ENCODE data around the gene TIGAR.

Gene TIGAR

DNA sequence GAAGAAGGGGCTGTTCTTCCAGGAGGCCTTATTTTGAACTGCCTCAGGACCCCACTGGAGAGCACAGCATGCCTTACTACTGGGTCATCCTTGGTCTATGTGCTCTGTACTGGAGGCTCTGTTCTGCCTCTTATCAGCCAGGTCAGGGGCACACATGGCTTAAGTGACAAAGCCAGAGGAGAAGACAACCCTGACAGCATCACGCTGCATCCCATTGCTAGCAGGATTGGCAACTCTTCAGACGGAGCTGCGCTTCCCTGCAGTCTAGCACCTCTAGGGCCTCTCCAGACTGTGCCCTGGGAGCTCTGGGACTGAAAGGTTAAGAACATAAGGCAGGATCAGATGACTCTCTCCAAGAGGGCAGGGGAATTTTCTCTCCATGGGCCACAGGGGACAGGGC lies 17.3 kb upstream of the TIGAR start:
- DNase-seq (ENCODE audit: low read depth in 2 of 2): no peak

DNA sequence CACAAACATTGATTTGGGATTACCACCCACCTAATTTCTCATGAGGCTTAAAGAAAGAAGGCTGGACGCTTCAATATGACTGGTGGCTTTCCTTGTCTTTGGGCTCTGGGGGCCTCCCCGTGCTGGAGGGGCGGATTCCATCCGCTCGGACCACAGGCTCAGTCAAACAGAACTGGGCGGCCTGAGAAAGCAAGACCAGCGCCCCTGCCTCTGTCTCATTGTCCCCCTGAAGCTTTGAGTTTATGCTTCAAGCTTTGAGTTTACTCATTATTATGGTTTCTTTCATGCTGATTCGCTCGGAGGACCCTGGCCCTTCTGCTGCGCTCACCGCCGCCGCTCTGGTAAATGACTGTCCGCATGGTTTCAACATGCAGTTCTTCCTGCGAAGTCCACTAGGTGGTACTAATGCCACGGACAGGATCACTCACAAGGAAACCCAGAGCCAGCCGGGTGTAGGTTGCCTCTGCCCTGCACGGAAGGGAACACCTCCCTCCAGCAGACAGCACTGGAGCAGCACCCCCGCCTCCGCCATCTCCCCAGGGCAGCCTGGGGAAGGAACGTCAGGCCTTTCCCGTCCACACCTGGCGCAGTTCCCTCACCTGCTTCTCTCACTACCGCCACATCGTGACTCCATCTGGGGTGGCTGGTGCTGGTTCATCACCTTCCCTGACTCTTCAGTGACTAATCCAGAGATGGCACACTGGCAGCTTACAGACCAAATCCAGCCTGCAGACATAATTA lies 13.2 kb upstream of the TIGAR start:
- DNase-seq (ENCODE audit: low read depth in 2 of 2): no peak

DNA sequence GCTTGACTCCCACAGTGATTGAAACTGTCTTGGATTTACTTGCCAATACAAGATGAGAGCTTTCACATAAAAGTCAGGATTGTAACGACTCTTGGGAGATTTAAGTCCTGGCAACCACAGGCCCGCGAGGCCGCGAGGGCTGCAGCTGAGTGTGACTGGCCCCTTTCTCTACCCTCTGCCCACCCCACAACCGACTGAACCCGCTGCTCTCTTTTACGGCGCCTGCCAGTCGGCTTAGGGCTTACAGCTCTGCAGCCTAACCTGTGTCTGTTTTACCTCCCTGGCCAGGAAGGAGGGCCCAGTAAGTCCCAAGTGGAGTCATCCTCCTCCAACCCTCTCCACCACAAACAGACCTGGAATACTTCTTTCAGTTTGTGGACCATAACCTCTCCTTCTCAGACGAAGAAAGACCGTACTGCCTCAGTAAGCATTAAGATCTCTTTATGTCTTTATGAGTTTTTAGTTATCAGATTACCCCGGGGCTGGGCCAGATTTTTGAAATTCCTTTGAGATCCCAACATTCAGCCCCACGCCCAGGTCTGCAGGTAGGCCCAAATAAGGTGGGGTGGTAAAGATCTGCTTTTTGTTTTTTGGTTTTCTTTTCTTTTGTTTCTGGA lies 12.6 kb upstream of the TIGAR start:
- DNase-seq (ENCODE audit: low read depth in 2 of 2): no peak

DNA sequence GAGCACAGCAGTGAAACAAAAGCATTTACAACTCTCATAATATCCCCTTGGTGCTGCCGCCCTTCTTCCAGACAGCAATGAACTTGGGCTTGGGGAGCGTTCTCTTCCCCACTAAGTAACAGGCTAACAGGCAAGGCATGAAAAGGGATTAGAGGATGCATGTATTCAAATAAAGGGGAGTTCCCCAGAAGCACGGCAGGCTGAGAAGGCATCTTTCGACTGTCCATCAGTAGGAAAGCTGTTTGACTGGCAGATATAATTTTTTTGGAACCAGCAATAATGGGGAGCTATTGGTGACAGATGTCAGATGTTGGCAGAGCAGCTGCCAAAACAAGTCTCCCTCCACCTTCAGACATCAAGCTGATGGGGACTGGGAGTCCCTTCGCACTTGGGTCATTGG lies 9.2 kb upstream of the TIGAR start:
- no peak for DNase-seq (ENCODE audit: low read depth in 2 of 2)

DNA sequence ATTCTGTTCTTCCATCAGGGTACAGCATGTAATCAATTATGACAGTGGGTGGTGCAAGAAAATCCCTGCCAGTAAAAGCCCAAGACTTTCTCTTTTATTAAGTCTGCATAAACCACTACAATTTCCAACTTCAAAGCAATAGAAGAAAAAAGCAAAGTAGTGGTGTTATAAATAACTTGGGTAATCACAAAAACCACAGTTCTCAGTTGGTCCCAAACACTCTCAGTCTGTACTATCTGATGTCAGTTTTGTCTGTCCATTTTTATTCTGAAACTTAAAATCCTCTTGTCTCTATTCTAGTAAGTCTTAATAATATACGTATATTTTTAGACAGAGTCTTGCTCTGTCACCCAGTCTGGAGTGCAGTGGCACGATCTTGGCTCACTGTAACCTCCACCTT lies 8.8 kb upstream of the TIGAR start:
- DNase-seq (ENCODE audit: low read depth in 2 of 2): no peak

DNA sequence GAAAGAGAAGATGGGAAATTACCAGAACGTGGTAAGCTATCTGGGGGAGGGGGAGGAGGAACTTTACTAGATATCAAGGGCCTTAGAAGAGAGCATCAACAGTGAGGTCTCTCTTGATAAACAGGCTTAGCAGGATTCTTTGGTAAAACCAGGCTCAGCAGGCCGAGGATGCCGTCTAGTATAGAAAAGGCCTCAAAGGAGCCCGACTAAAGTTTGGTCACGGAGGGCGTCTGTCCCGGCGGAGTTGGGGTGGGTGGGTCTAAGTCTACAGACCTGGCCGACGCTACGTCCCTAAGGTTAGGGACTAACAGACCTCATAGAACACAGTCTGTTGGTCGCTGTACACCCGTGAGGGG lies 538 bp upstream of the TIGAR start:
- no peak for DNase-seq (ENCODE audit: low read depth in 2 of 2)

DNA sequence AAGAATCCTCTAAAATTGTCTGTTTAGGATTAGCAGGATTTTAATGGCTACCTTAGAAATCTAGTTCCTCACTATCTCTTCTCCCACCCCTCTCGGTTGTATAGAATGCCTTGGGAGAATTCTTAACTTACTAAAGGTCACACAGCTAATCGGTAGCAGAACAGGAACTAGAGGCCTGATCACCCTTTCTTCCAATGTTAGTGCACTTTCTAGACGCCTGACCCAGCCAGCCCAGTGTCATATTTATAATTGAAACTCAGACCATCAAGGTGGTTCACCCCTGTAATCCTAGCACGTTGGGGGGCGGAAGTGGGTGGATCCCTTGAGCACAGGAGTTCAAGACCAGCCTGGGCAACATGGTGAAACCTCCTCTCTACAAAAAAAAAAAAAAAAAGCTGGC lies 1.7 kb downstream of the TIGAR start:
- DNase-seq (ENCODE audit: low read depth in 2 of 2): no peak

DNA sequence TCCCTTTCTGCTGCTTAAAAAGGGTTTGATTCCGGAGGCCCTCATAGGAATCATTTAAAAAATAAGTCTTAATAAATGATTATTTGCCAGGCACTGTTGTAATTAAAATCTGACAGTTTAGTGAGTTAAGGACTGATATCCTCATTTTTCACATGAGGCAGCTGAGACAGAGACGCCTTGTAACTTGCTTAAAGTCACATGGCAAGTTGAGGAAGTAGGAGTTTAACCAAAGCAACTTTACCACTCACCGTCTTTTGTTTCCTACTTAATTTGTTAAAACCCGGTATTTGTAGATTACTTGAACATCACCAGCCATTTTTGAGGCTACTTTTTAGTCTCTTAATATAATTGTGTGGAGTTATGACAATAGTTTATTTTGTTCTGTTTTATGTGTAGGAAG lies 2.4 kb downstream of the TIGAR start:
- DNase-seq (ENCODE audit: low read depth in 2 of 2): no peak

DNA sequence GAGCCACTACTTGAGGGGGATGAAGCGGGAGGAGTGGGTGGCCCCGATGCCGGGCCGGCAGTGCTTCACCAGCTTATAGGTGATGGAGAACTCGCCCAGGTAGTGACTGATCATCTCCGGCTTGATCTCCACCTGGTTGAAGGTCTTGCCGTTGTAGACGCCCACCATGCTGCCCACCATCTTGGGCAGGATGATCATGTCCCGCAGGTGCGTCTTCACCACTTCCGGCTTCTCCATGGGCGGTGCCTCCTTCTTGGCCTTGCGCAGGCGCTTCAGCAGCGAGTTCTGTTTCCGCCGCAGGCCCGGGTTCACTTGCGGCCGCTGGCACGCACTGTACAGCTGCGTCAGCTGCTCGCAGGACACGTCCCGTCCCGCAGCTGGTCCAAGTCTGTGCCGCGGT lies 3.4 kb downstream of the TIGAR start:
- no peak for DNase-seq (ENCODE audit: low read depth in 2 of 2)

DNA sequence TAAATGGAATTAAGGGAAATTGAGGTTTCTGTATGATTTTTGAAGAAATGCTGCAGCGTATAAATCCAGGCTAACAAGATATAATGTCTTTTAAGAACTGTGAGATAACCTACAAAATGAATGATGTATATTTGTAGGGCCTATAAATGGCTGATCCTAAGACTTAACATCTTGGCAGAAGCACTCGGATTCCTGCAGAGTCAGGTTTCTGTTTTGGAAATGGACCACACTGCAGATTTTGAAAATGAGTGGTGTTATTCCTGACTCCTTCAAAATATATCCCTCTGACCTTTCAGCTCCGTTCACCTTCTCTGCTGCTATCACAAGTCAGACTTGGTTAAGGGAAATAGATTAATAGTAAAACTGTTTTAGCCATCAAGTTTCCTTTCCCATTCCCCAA lies 5.0 kb downstream of the TIGAR start:
- DNase-seq (ENCODE audit: low read depth in 2 of 2): no peak

DNA sequence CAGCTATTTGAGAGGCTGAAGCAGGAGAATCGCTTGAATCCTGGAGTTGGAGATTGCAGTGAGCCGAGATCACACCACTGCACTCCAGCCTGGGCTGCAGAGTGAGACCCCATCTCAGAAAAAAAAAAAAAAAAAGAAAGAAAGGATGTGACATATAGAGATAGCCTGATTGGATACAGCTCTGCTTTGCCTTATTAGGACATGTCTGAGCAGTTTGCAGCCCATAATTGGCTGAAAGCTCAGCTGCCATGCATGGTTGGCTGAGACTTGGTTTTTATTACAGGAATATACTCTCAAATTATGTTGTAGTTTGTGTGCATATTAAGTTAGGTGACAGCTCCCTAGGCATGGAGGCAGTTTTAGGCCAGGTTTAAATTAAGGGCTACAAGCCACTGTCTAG lies 6.3 kb downstream of the TIGAR start:
- no peak for DNase-seq (ENCODE audit: low read depth in 2 of 2)

DNA sequence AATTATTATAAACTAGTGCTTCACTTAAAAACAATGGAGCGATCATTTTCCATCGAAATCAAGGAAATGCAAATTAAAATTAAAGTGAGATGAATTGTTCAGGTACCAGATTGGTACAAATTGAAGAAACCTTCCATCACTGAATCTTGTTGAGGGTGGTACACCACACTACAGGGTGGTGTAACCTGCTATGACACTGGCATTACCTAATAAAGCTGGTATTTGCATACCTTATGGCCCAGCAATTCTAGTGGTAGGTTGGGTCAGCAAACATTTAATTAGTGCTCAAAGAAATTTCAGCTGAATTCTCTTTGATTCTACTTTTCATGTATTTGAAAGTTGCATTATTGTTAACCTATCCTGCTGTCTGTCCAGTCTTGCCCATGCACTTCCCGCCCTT lies 9.2 kb downstream of the TIGAR start:
- DNase-seq (ENCODE audit: low read depth in 2 of 2): no peak

DNA sequence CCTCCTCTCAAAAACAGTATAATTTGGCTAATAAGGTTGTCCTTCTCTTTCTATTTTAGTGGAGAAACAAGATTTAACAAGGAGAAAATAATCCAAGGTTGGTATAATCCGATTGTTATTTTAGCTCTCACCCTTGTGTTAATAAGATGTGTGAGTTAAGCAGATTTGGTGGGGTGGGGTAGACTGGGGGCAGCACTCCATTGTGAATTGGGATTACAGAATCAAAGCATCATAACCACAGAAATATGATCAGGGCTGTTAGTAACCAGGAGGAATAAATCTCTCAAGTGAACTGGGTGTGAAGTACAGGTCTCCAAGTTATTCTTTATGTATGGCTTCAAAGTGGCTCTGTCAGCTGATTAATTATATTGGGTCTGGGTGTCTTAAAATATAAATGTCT lies 10.2 kb downstream of the TIGAR start:
- no peak for DNase-seq (ENCODE audit: low read depth in 2 of 2)

DNA sequence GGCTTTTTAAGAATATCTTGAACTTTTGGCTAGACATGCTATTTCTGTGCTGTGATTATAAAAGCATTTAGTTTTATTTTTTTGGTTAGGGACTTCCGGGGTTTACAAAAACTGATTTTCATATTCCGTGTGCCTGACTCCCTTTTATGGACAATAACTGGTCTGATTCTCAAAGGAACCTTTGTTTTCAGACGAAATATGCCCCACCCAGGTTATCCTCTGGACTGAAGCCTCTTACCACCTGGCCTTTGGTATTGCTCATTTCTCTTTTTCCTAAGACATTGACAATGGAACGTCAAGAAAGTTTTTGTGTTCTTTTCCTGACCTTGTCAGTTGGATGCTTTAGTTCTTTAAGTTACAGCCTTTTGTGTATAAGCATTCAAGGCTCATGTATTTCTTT lies 10.8 kb downstream of the TIGAR start:
- no peak for DNase-seq (ENCODE audit: low read depth in 2 of 2)

DNA sequence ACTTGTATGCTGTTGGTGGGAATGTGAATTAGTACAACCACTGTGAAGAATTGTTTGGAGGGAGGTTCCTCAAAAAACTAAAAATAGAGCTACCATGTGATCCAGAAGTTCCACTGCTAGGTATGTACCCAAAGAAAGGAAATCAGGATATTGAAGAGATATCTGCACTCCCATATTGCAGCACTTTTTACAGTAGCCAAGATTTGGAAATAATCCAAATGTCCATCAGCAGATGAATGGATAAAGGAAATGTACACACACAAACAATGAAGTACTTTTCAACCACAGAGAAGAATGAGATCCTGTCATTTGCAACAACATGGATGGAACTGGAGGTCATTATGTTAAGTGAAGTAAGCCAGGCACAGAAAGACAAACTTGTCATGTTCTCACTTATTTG lies 25.9 kb downstream of the TIGAR start:
- DNase-seq (ENCODE audit: low read depth in 2 of 2): no peak

DNA sequence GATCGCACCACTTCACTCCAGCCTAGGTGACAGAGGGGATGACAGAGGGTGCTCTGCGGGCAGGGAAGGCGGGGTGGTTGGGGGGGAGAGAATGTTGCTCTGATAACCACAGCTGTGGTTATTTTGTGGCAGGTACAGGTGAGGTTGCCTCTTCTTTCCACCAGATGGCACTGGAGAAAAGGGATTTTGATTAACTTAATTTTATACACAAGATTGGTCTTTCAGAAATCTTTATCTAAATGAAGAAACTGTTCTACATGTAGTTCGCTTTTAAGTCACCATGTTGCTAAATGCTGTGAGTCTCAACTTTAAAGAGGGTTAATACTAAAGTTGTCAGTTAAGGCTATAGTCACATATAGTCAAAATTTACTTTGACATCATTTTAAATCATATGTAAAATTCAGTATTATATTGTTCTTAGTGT lies 32.8 kb downstream of the TIGAR start:
- peak; percentile 16 to 22 for DNase-seq (ENCODE audit: low read depth in 2 of 2)

DNA sequence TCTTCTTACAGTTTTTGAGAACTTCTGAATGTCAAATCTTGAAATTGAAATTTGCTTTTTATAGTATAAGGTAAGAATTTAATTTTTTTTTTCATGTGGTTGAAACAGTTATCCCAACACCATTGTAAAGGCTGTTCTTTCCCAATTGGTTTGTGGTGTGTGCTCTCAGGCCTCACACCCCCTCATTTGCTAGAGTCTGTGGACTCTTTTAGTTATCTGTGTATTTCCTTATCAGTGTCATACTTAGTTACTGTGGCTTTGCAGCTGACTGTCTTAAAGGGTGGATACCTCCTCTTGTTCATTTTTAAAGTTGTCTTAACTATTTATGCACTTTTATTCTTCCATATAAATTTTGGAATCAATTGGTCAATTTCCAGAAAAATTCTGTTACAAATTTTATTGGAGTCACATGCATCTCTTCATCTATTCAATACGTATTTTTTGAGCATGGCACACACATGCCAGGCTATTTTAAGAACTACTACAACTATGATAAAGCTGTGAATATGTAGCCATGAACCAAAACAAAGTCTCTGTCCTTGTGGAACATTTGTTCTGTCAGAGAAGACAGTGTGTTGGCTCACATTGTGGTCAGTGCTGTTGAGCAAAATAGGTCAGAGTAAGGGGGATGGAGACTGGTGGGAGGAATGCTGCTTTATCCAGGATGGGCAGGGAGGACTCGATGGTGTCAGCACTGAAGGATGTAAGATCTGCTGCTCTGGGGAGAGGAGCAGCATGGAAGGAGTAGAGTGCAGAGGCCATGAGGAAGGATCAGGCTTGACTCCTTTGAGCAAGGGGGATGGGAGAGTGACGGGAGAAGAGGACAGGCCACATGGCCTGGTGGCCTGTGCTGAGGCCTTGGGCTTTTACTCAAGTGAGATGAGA lies 34.4 kb downstream of the TIGAR start:
- no peak for DNase-seq (ENCODE audit: low read depth in 2 of 2)

DNA sequence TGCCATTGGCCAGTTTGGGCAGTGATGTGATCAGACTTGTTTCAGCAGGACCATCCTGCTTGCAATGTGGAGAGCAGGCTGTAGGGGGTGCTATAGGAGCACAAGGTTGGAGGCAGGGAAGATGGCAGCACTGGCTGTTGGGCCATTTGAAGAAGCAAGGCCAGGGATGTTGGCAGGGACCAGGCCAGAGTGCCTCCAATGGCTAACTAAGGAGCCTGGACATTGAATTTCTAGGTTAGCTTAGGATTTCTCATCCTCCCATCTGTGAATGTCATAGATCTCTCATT lies 35.0 kb downstream of the TIGAR start:
- DNase-seq (ENCODE audit: low read depth in 2 of 2): no peak

DNA sequence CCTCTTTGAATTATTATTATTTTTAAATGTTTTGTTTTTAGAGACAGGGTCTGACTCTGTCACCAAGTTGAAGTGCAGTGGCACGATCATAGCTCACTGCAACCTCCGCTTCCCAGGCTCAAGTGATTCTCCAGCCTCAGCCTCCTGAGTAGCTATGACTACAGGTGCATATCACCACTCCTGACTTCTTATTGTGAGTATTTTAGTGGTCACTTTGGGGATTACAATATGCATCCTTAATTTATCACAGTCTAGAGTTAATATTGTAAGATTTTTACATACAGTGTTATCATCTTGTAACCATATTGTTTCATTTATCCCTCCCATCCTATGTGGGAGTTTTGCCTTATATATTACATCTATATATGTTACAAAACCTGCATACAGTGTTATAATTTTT lies 45.1 kb downstream of the TIGAR start:
- DNase-seq (ENCODE audit: low read depth in 2 of 2): no peak

DNA sequence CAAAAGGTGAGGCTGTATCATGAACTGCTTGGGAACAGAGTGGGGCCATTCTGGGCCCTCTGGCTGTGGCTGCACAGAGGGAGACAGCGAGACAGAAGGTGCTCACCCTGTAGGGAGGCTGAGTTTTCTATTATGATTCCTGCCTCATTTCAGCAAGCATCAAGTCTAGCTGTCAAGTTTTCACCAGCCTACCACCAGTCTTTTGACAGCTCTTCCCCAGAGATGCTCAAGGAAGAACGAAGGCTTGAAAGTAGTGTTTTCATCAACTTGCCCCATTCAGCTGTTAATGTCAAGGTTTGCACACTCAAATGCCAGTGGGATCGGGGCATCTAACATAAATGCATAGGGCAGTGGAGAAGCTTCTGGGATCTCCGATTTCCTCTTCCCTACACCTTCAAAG lies 48.5 kb downstream of the TIGAR start:
- no peak for DNase-seq (ENCODE audit: low read depth in 2 of 2)

DNA sequence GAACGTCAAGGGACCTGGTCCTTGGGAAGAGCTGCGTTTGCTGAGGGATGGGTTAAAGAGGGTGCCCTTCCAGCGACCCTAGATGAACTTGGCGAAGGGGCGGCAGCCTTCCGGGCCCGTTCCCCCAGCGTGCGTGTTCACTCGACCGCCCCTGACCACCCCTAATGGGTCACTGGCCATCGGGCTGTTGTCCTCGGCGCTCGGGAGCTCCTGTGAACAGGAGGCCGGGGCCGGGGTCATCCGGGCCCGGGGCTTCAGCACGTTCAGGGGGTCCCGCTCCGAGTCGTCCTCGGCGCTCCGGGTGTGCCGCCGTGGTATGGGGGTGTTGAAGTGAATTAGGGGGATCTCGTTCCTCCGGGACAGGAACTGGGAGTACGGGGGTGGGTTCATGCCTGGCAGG lies 49.3 kb downstream of the TIGAR start:
- no peak for DNase-seq (ENCODE audit: low read depth in 2 of 2)

DNA sequence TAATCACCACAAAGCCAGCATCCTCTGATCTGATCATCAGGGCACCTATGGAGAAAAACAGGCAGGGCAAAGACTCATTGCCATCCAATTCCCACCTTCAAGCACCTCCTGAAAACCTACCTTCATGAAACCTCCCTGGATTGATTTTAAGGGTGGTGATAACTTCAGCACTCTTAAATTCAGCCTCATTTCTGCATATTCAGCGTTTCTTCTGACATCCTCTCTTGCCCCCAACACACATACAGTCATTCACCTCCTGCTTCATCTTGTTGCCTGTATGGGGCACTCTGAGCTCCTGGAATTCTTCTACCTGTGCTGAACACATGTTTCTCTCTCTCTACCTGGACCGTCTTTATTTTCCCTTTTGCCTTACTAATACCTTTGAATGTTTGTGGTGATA lies 51.6 kb downstream of the TIGAR start:
- no peak for DNase-seq (ENCODE audit: low read depth in 2 of 2)

DNA sequence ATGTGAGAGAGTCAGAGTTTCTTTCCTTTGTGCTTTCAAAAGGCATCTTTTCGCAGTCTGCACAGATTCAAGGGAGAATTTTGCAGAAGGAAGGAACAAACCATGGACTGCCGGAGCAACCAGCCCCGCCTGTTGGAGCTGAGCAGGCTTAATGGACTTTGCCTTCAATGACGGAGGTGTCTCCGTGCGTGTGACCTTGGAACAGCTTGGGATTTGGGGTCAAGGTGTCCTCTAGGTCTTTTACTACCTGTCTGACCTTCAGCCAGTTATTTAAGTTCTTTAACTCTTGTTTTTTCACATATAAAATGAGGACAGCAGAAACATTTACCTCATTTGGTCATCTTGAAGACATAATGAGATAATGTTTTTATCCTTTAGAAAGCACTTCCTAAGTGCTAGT lies 54.4 kb downstream of the TIGAR start:
- DNase-seq (ENCODE audit: low read depth in 2 of 2): no peak
